ENCODE results near the gene LRBA. TPM values are rescaled to one million over a fixed set of nuclear protein-coding genes. Genes with fewer than 3 reads are reported as not detected.

The LRBA gene
- total RNA-seq, 1 donor from 2014 or later: 46.2 TPM

- H3K4me1 ChIP-seq: no peaks in the 10 kb centered on the region
- intact Hi-C loops (cut with DNase I): no loop called here
- H3K36me3 ChIP-seq: no peaks in the 10 kb centered on the region
- DNase-seq: no peak
- H3K4me3 ChIP-seq: no peak overlapping the region
- no peaks in the 10 kb centered on the region for H3K27me3 ChIP-seq (ENCODE audit: low read depth)
- no peak for TF ChIP-seq CTCF (IDR thresholded peaks at IDR 0.05)
- no peak overlapping the region for H3K27ac ChIP-seq
- no peaks in the 10 kb centered on the region for H3K9me3 ChIP-seq
- no peak for ATAC-seq
These were observed 599.9 kb downstream of the LRBA start for GRCh38 chr4:150415213-150415612.

GRCh38 chr4:150411520-150411919 is 603.6 kb downstream of the LRBA start:
- TF ChIP-seq CTCF (IDR thresholded peaks at IDR 0.05): no peak
- intact Hi-C loops (cut with DNase I): no loop called here
- Histone ChIP-seq H3K4me3 (no peak overlapping the region), H3K27me3 (ENCODE audit: low read depth) (no peaks in the 10 kb centered on the region), H3K27ac (no peak overlapping the region), H3K4me1 (no peaks in the 10 kb centered on the region), H3K9me3 (no peaks in the 10 kb centered on the region), H3K36me3 (no peaks in the 10 kb centered on the region)
- ATAC-seq (no peak), DNase-seq (no peak)

- H3K9me3 ChIP-seq: no peaks in the 10 kb centered on the region
- peak in 1 of 2 donors; percentile 34 for ATAC-seq
- peak; percentile 52 for DNase-seq
These were observed 612.2 kb downstream of the LRBA start for GRCh38 chr4:150402871-150403272.

GRCh38 chr4:150401083-150401687 is 613.9 kb downstream of the LRBA start:
- H3K27me3 ChIP-seq (ENCODE audit: low read depth): no peaks in the 10 kb centered on the region
- TF ChIP-seq CTCF (IDR thresholded peaks at IDR 0.05): no peak
- H3K27ac ChIP-seq: no peak overlapping the region
- no peaks in the 10 kb centered on the region for H3K9me3 ChIP-seq
- no peak overlapping the region for H3K4me3 ChIP-seq
- no peak for ATAC-seq
- H3K36me3 ChIP-seq: no peaks in the 10 kb centered on the region
- peaks cover 6% of the 10 kb centered on the region for H3K4me1 ChIP-seq
- no peak for DNase-seq
- intact Hi-C loops (cut with DNase I): no loop called here

More at GRCh38 chr4:150402871-150403272, 612.2 kb downstream of the LRBA start:
- H3K4me1 ChIP-seq: peaks cover 6% of the 10 kb centered on the region
- H3K36me3 ChIP-seq: no peaks in the 10 kb centered on the region
- no peak overlapping the region for H3K4me3 ChIP-seq
- intact Hi-C loops (cut with DNase I): no loop called here
- H3K27ac ChIP-seq: no peak overlapping the region
- H3K27me3 ChIP-seq (ENCODE audit: low read depth): no peaks in the 10 kb centered on the region
- TF ChIP-seq CTCF (IDR thresholded peaks at IDR 0.05): no peak

GRCh38 chr4:150395872-150396271 is 619.2 kb downstream of the LRBA start:
- DNase-seq (no peak), ATAC-seq (no peak)
- TF ChIP-seq CTCF (IDR thresholded peaks at IDR 0.05): no peak

More at GRCh38 chr4:150395872-150396271, 619.2 kb downstream of the LRBA start:
- H3K4me3 ChIP-seq: no peak overlapping the region
- intact Hi-C loops (cut with DNase I): no loop called here
- no peaks in the 10 kb centered on the region for H3K4me1 ChIP-seq
- no peaks in the 10 kb centered on the region for H3K27me3 ChIP-seq (ENCODE audit: low read depth)
- H3K9me3 ChIP-seq: no peaks in the 10 kb centered on the region
- no peak overlapping the region for H3K27ac ChIP-seq
- no peaks in the 10 kb centered on the region for H3K36me3 ChIP-seq

Measured in lower lobe of right lung (tissue), 2 donors.